GM21737 (cell line): ENCODE data around the gene TANGO2.

Source experiments
- ATAC-seq: cut with Tn5 transposase; IDR thresholded peaks from one replicate; pipeline ENCODE4 v1.9.1; 2021; ENCODE audit warnings: mild to moderate bottlenecking, moderate library complexity; ENCODE audit not compliant: unreplicated experiment

TANGO2 gene

GRCh38 chr22:19994851-19995610, 25.9 kb upstream of the TANGO2 start:
- no peak for ATAC-seq

- ATAC-seq = no peak
These were observed 25.1 kb upstream of the TANGO2 start for GRCh38 chr22:19995611-19996339.

- ATAC-seq = no peak
These were observed 24.1 kb upstream of the TANGO2 start for GRCh38 chr22:19996694-19997384.

GRCh38 chr22:19997561-19998231, 23.2 kb upstream of the TANGO2 start:
- no peak for ATAC-seq

GRCh38 chr22:19998232-19998951, 22.5 kb upstream of the TANGO2 start:
- ATAC-seq = no peak

GRCh38 chr22:19998991-19999820, 21.7 kb upstream of the TANGO2 start:
- no peak for ATAC-seq

GRCh38 chr22:20000246-20001081, 20.4 kb upstream of the TANGO2 start:
- no peak for ATAC-seq

GRCh38 chr22:20001082-20001638, 19.8 kb upstream of the TANGO2 start:
- no peak for ATAC-seq

GRCh38 chr22:20002128-20002527, 18.8 kb upstream of the TANGO2 start:
- ATAC-seq = no peak

GRCh38 chr22:20002636-20003035, 18.3 kb upstream of the TANGO2 start:
- ATAC-seq = no peak

GRCh38 chr22:20003304-20003703, 17.6 kb upstream of the TANGO2 start:
- no peak for ATAC-seq

GRCh38 chr22:20004464-20004863, 16.4 kb upstream of the TANGO2 start:
- no peak for ATAC-seq

GRCh38 chr22:20008221-20008995, 12.5 kb upstream of the TANGO2 start:
- ATAC-seq = no peak

GRCh38 chr22:20009018-20009491, 11.9 kb upstream of the TANGO2 start:
- ATAC-seq = no peak

- no peak for ATAC-seq
These were observed 11.2 kb upstream of the TANGO2 start for GRCh38 chr22:20009582-20010306.

- no peak for ATAC-seq
These were observed 10.4 kb upstream of the TANGO2 start for GRCh38 chr22:20010307-20011122.
